ENCODE data around the gene DLD.

Gene DLD

DNA sequence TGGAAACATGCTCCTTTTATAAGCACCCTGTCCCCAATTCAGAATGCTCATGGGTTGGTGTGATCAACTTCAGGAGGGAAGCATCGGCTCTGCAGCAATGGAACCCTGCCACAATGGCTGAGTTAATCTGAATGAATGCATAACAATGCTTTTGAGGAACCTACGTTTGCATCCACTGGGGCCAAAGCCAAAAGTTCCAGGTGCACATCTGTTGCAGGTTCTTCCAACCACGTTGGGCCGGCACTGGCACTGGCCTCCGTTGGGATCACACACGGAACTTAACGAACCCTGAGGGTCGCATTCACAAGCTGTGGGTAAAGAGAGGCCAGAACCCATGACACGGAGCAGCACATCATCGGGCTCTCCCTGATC lies 68.5 kb downstream of the DLD start:
- no peak for DNase-seq (ENCODE audit: extremely low read depth, insufficient read length)
- TF ChIP-seq, protein P1, sequence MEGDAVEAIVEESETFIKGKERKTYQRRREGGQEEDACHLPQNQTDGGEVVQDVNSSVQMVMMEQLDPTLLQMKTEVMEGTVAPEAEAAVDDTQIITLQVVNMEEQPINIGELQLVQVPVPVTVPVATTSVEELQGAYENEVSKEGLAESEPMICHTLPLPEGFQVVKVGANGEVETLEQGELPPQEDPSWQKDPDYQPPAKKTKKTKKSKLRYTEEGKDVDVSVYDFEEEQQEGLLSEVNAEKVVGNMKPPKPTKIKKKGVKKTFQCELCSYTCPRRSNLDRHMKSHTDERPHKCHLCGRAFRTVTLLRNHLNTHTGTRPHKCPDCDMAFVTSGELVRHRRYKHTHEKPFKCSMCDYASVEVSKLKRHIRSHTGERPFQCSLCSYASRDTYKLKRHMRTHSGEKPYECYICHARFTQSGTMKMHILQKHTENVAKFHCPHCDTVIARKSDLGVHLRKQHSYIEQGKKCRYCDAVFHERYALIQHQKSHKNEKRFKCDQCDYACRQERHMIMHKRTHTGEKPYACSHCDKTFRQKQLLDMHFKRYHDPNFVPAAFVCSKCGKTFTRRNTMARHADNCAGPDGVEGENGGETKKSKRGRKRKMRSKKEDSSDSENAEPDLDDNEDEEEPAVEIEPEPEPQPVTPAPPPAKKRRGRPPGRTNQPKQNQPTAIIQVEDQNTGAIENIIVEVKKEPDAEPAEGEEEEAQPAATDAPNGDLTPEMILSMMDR (IDR thresholded peaks at IDR 0.05; ENCODE audit: insufficient read depth, low read length, poor library complexity, severe bottlenecking): no peak
- Histone ChIP-seq H3K4me3 (replicated peaks; ENCODE audit: low read depth, low read length) (no peak overlapping the region), H3K27me3 (replicated peaks; ENCODE audit: control insufficient read depth, insufficient read depth, low read length) (no peaks in the 10 kb centered on the region; the same call in 1 of the 2 replicates), H3K36me3 (ENCODE audit: control insufficient read depth, insufficient read depth, low read length) (no peaks in the 10 kb centered on the region)

DNA sequence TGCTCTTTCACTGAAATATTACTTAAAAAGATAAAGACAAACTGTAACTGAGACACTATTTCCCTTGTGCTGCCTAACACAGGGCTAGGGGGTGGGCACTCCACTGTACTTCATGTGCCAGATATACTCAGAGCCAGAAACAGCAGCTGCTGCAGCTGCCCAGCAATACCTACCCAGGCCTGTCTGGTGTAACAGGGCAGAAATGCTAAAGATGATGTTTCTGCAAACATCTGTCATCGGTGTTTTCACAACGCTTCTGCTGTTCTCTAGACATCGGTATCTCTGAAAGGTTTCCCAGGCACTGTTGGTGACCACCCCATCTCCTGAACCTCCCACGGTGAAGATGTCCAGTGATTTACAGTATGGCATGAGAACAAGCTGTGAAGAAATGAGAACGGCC lies 69.3 kb downstream of the DLD start:
- H3K4me3 ChIP-seq (replicated peaks; ENCODE audit: low read depth, low read length): no peak overlapping the region
- no peaks in the 10 kb centered on the region; the same call in 1 of the 2 replicates for H3K27me3 ChIP-seq (replicated peaks; ENCODE audit: control insufficient read depth, insufficient read depth, low read length)
- DNase-seq (ENCODE audit: extremely low read depth, insufficient read length): no peak
- TF ChIP-seq, protein P1 (IDR thresholded peaks at IDR 0.05; ENCODE audit: insufficient read depth, low read length, poor library complexity, severe bottlenecking): no peak
- no peaks in the 10 kb centered on the region for H3K36me3 ChIP-seq (ENCODE audit: control insufficient read depth, insufficient read depth, low read length)

DNA sequence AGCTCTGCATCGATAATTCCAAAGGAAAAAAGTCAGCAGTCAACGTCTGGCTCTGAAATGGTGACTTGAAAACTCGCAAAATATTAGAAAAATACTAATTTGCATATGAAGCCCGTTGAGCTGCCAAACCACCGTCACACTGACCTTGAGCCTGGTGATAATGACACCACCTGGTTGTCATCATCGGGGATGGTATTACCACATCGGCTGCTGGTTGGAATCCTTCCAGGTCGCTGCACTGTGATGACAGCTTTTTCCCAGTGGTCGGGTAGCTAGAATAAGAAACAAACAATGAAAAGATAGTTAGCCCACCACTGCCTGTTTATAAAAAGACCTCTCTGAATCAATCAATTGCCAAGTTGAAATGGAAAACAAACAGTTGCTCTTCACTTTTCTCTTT lies 70.4 kb downstream of the DLD start:
- no peaks in the 10 kb centered on the region; the same call in 1 of the 2 replicates for H3K27me3 ChIP-seq (replicated peaks; ENCODE audit: control insufficient read depth, insufficient read depth, low read length)
- DNase-seq (ENCODE audit: extremely low read depth, insufficient read length): no peak
- TF ChIP-seq, protein P1 (IDR thresholded peaks at IDR 0.05; ENCODE audit: insufficient read depth, low read length, poor library complexity, severe bottlenecking): no peak
- no peak overlapping the region for H3K4me3 ChIP-seq (replicated peaks; ENCODE audit: low read depth, low read length)
- no peaks in the 10 kb centered on the region for H3K36me3 ChIP-seq (ENCODE audit: control insufficient read depth, insufficient read depth, low read length)

DNA sequence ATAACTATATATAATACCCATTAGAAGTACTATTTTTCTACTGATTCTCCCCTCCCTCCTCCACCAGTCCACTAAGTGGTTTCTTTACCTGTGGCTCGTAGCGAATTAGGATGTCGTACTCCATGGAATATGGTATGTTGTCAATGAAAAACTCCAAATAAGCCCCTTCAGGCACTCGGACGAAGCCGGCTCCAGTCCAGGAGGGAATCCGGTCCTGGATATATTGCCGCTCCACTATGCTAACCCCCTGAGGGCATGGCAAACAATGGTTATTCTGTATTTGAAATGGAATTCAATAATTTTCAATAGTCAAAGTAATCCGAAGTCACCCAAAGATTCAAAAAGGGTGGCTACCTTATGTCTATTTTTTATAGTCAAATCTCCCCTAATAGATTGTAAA lies 71.8 kb downstream of the DLD start:
- no peaks in the 10 kb centered on the region for H3K36me3 ChIP-seq (ENCODE audit: control insufficient read depth, insufficient read depth, low read length)
- H3K27me3 ChIP-seq (replicated peaks; ENCODE audit: control insufficient read depth, insufficient read depth, low read length): no peaks in the 10 kb centered on the region; the same call in 1 of the 2 replicates
- TF ChIP-seq, protein P1 (IDR thresholded peaks at IDR 0.05; ENCODE audit: insufficient read depth, low read length, poor library complexity, severe bottlenecking): no peak
- no peak overlapping the region for H3K4me3 ChIP-seq (replicated peaks; ENCODE audit: low read depth, low read length)
- DNase-seq (ENCODE audit: extremely low read depth, insufficient read length): no peak

DNA sequence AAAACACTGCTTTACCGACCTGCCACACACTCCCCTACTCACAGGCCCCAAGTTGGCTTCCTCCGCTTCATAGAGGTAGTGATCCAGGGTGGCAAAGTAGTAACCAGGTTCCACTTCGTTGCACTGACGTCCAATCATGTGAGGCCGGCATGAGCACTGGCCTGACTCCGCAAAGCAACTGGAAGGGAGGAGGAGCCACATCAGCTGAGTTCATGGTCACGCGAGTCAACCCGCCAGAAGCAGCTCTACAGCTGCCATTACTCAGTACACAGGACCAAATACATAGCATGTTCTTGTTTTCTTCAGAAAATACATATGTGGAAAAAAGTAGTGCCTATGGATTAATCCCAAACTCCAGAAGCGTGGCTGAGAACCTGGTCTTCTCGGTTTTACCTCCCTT lies 73.5 kb downstream of the DLD start:
- H3K27me3 ChIP-seq (replicated peaks; ENCODE audit: control insufficient read depth, insufficient read depth, low read length): no peaks in the 10 kb centered on the region; the same call in 1 of the 2 replicates
- no peak overlapping the region for H3K4me3 ChIP-seq (replicated peaks; ENCODE audit: low read depth, low read length)
- no peak for DNase-seq (ENCODE audit: extremely low read depth, insufficient read length)
- H3K36me3 ChIP-seq (ENCODE audit: control insufficient read depth, insufficient read depth, low read length): no peaks in the 10 kb centered on the region
- TF ChIP-seq, protein P1 (IDR thresholded peaks at IDR 0.05; ENCODE audit: insufficient read depth, low read length, poor library complexity, severe bottlenecking): no peak

DNA sequence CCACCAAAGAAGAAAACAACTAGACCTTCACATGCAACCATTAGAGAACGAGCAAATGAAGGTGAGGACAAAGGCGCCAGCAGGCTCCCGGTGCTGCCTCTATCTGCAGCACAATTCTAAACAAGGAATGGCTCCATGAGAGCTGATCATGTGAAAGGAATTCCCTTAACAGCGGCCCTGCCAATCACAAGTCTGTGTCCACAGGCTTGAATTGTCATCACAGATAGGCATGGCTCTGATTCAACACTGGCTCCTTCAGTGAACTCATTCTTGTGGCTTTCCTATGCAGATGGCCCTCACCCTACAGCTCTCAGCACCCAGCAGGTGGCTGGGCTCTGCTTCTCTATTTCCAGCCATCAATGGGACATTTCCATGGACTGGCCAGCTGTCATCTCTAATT lies 75.7 kb downstream of the DLD start:
- Histone ChIP-seq H3K36me3 (ENCODE audit: control insufficient read depth, insufficient read depth, low read length) (no peaks in the 10 kb centered on the region), H3K27me3 (replicated peaks; ENCODE audit: control insufficient read depth, insufficient read depth, low read length) (no peaks in the 10 kb centered on the region; the same call in 1 of the 2 replicates), H3K4me3 (replicated peaks; ENCODE audit: low read depth, low read length) (no peak overlapping the region)
- TF ChIP-seq, protein P1 (IDR thresholded peaks at IDR 0.05; ENCODE audit: insufficient read depth, low read length, poor library complexity, severe bottlenecking): no peak
- no peak for DNase-seq (ENCODE audit: extremely low read depth, insufficient read length)
